ENCODE data around the gene SSH2. TPM values are rescaled to one million over a fixed set of nuclear protein-coding genes. Genes with fewer than 3 reads are reported as not detected.

Gene SSH2
- total RNA-seq, 6 donors from 2014 or later: 55.4 to 82.9 (median 67.8) TPM

- Histone ChIP-seq H3K27ac (peak overlapping the region; percentile 79 to 91 (median 84)), H3K4me1 (peaks cover 42 to 62% (median 53%) of the 10 kb centered on the region in 4 donors), H3K9me3 (no peaks in the 10 kb centered on the region), H3K36me3 (peaks cover 0 to 8% (median 2%) of the 10 kb centered on the region in 4 donors), H3K4me3 (peak overlapping the region in 1 of 4 donors; percentile 1), H3K27me3 (no peaks in the 10 kb centered on the region)
- TF ChIP-seq POLR2AphosphoS5 (IDR thresholded peaks at IDR 0.05) (no peak), POLR2A (IDR thresholded peaks at IDR 0.05) (no peak), CTCF (IDR thresholded peaks at IDR 0.05) (no peak), EP300 (IDR thresholded peaks at IDR 0.05) (no peak)
- ATAC-seq (ENCODE audit: low FRiP score in 2 of 2) (no peak), DNase-seq (no peak)
Measured at GRCh38 chr17:29707212-29707571, 222.8 kb downstream of the SSH2 start.

- Histone ChIP-seq H3K4me3 (no peak overlapping the region), H3K27ac (peak overlapping the region; percentile 79 to 91 (median 84)), H3K4me1 (peaks cover 35 to 56% (median 45%) of the 10 kb centered on the region in 4 donors), H3K27me3 (no peaks in the 10 kb centered on the region), H3K36me3 (peaks cover 0 to 20% (median 12%) of the 10 kb centered on the region in 4 donors), H3K9me3 (no peaks in the 10 kb centered on the region)
- TF ChIP-seq POLR2A (IDR thresholded peaks at IDR 0.05) (no peak), POLR2AphosphoS5 (IDR thresholded peaks at IDR 0.05) (no peak), EP300 (IDR thresholded peaks at IDR 0.05) (no peak), CTCF (IDR thresholded peaks at IDR 0.05) (no peak)
- DNase-seq: no peak
- ATAC-seq (ENCODE audit: low FRiP score in 2 of 2): no peak
Measured at GRCh38 chr17:29706045-29706431, 224.0 kb downstream of the SSH2 start.

- H3K27me3 ChIP-seq: no peaks in the 10 kb centered on the region
- no peaks in the 10 kb centered on the region for H3K9me3 ChIP-seq
- 45 to 58% methylated on average over 3 of the region's 3 CpGs for WGBS, 2 donors
- DNase-seq: no peak
- H3K4me1 ChIP-seq: peaks cover 29 to 50% (median 39%) of the 10 kb centered on the region in 4 donors
- no peak for TF ChIP-seq CTCF (IDR thresholded peaks at IDR 0.05)
- no peak for TF ChIP-seq POLR2A (IDR thresholded peaks at IDR 0.05)
- no peak for TF ChIP-seq EP300 (IDR thresholded peaks at IDR 0.05)
- TF ChIP-seq POLR2AphosphoS5 (IDR thresholded peaks at IDR 0.05): no peak
- H3K27ac ChIP-seq: peak overlapping the region; percentile 79 to 91 (median 84)
- H3K4me3 ChIP-seq: no peak overlapping the region
- peaks cover 0 to 26% (median 16%) of the 10 kb centered on the region in 4 donors for H3K36me3 ChIP-seq
- ATAC-seq (ENCODE audit: low FRiP score in 2 of 2): no peak
Measured at GRCh38 chr17:29705386-29705785, 224.6 kb downstream of the SSH2 start.

GRCh38 chr17:29699283-29699682 is 230.7 kb downstream of the SSH2 start:
- DNase-seq (no peak), ATAC-seq (ENCODE audit: low FRiP score in 2 of 2) (no peak)
- TF ChIP-seq POLR2A (IDR thresholded peaks at IDR 0.05): no peak
- Histone ChIP-seq H3K4me1 (peaks cover 10 to 18% (median 15%) of the 10 kb centered on the region in 4 donors), H3K9me3 (no peaks in the 10 kb centered on the region), H3K4me3 (no peak overlapping the region), H3K36me3 (peaks cover 0 to 52% (median 19%) of the 10 kb centered on the region in 4 donors), H3K27ac (peak overlapping the region in 3 of 4 donors; percentile 13 to 58 (median 58)), H3K27me3 (no peaks in the 10 kb centered on the region)
- 61 to 70% methylated on average over 2 of the region's 2 CpGs for WGBS, 2 donors

GRCh38 chr17:29698837-29699236 is 231.2 kb downstream of the SSH2 start:
- no peak for DNase-seq
- whole genome bisulfite sequencing, 2 donors: 63 to 76% methylated on average over 1 of the region's 1 CpG
- Histone ChIP-seq H3K27ac (peak overlapping the region in 2 of 4 donors; percentile 2 to 58), H3K36me3 (peaks cover 0 to 57% (median 24%) of the 10 kb centered on the region in 4 donors), H3K9me3 (no peaks in the 10 kb centered on the region), H3K27me3 (no peaks in the 10 kb centered on the region), H3K4me3 (no peak overlapping the region), H3K4me1 (peaks cover 10 to 18% (median 15%) of the 10 kb centered on the region in 4 donors)
- no peak for ATAC-seq (ENCODE audit: low FRiP score in 2 of 2)
- no peak for TF ChIP-seq POLR2AphosphoS5 (IDR thresholded peaks at IDR 0.05)
- no peak for TF ChIP-seq CTCF (IDR thresholded peaks at IDR 0.05)
- no peak for TF ChIP-seq EP300 (IDR thresholded peaks at IDR 0.05)
- TF ChIP-seq POLR2A (IDR thresholded peaks at IDR 0.05): no peak
